Tibial nerve (tissue), 4 donors: ENCODE data around the gene SIPA1.

ENCODE experiments used
- CTCF ChIP-seq, 5 experiments: fragments of 200-600 bp in 3 of 5; fragments of 450-650 bp in 2 of 5; sonication (generic) in 3 of 5; IDR thresholded peaks; one replicate each; pipeline ENCODE4 v1.5.1; 2016 to 2019; ENCODE audit warnings: antibody characterized with exemption in 5 of 5, mild to moderate bottlenecking in 3 of 5, moderate library complexity in 2 of 5
- EP300 ChIP-seq, 2 donors: sonication (generic); formaldehyde crosslinking; IDR thresholded peaks; one replicate each; pipeline ENCODE4 v1.6.1; 2017; ENCODE audit warnings: antibody characterized with exemption in 2 of 2, mild to moderate bottlenecking in 1 of 2
- POLR2A ChIP-seq, 2 donors: fragments of 450-650 bp; IDR thresholded peaks; one replicate each; pipeline ENCODE4 v1.6.1; 2017; ENCODE audit warnings: antibody characterized with exemption in 2 of 2, mild to moderate bottlenecking in 2 of 2, moderate library complexity in 2 of 2

- TF ChIP-seq POLR2A (IDR thresholded peaks at IDR 0.05), result no peak
- no peak for TF ChIP-seq CTCF (IDR thresholded peaks at IDR 0.05)
- TF ChIP-seq EP300 (IDR thresholded peaks at IDR 0.05), result no peak
Observed at GRCh38 chr11:65637032-65637557, 806 bp upstream of the SIPA1 start.
